HS-5 (cell line): ENCODE results near the gene EGFL7.

ENCODE experiments used
- DNase-seq: peaks from one replicate; pipeline ENCODE4 v3.0.0-alpha.2; 2012; ENCODE audit warnings: low read depth

The EGFL7 gene

DNA sequence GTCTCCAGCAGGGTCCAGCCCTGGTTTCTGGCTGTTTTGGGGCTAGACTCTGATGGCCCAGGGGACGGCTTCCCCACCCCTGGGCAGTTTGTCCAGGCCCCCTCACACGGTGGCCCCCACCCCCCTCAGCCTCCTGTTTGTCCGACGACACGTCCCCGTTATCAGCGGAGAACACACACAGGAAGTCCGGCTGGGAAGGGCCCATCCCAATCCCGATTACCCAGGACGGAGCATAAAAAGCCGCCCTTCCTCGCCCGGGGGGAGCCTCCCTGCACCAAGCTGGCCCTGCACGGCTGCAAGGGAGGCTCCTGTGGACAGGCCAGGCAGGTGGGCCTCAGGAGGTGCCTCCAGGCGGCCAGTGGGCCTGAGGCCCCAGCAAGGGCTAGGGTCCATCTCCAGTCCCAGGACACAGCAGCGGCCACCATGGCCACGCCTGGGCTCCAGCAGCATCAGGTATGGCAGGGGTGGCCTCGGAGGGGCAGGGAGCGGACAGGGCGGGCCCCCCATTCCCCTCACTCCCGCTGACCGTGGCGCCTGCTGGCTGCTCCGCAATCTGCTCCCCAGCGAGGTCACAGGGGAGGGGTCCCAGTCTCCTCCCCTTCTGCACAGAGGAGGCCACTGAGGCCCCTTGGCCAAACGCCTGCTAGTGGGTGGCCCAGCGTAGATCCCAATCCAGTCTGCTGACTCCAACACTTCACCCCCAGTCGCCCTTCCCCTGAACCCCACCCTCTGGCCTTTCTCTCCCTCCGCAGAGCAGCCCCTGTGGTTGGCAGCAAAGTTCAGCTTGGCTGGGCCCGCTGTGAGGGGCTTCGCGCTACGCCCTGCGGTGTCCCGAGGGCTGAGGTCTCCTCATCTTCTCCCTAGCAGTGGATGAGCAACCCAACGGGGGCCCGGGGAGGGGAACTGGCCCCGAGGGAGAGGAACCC, at the start of gene EGFL7:
EGFL7 (plus strand) TSS at position 261 of the 926 bp plus-strand sequence. CDS start 5,367 bp downstream, outside the sequence.
- DNase-seq, result no peak

GRCh38 chr9:136613824-136614371, 48.8 kb upstream of the EGFL7 start:
- DNase-seq, result no peak

DNA sequence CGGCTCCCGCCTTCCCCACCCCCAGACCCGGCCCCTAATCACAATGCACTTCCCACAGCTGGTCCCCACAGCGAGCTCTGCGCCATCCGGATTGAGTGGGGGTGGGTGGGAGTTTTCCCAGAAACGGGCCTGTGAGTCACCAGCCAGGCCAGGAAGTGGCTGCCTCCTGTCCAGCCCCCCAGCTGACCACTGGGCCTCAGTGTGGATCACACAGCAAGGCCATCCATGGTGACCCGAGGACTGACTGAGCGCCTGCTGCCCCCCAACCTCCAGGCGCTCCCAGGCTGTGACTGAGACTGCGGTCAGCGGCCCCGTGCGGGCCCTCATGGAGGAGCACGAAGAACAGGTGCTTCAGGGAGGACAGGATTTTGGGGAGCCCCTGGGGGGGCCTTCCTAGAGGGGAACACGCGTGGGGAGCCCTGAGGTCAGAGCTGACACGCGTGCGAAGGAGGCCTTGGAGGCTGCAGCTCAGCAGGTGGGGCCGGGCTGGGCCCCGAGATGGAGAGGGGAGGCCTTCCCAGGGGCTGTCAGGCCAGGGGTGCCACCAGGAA, 48.3 kb upstream of the EGFL7 start:
- no peak for DNase-seq

DNA sequence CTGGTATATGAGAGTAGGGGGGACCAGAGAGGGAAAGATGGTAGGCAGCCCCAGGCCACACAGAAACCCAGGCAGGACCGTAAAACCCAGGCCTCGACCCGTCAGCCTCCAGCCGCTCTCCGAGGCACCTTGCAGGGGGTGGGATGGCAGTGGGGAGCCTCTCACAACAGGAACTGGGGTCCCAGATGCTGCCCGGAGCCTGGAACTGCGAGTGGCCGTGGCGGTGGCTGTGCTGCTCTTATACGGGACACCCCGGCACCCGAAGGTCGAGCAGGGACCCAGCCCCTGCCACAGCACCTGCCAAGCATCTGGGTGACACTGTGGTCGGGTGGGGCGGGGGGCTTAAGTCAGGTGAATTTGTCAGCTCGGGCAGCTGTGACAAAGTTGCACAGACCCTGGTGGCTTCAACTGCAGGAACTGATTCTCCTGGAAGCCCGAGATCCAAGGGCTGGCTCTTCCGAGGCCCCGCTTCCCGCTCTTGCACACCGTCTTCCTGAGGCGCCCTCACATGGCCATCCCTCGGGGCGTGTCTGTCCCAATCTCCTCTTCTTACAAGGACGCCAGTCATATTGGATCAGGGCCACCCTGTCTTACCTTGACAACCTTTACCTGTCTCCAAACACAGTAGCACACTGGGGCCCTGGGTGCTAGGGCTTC, 47.6 kb upstream of the EGFL7 start:
- DNase-seq, result no peak

DNA sequence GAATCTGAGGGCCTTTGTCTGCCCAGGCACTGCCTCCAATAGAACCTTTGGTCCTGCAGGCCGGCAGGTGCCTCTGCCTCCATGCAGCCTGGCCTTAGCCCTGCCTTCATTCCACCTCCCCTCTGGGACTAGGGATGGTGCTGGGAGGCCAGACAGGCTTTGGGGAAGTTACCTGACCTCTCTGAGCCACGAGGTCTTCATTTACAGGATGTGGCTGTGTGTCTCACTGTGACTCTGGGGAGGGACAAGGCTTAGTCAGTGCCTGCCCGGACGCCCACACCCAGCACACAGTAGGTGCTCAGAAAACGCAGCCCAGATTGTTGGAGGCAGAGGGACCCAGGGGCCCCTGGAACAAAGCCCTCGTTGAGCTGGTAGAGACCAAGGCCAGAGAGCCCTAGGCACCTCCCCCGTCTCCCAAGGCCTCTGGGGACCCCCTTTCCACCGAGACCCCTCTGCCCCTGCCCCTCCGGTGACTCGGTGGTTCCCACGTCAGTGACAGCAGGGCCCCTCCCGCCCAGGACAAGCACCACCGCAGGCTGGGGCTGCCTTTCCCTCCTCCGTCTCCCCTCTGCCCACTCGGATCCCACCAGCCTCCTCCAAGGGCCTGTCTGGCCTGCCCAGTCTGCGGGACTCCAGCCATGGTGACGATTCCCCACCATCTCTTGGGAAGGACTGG, 46.9 kb upstream of the EGFL7 start:
- no peak for DNase-seq

DNA sequence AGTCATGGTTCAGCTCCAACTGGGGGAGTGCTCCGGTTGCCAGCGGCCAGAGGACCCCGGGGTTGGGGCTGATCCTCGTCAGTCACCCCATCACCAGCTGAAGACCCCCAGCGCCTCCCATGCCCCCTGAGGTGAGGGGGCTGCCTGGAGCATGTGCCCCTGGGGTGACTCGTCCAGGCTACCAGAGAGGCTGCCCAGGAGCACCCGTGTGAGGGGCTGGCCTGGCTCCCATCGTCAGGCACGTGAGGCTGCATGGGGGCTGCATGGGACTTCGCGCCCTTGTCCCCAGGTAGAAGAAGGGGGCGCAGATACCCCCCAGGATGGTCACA, 46.4 kb upstream of the EGFL7 start:
- no peak for DNase-seq

GRCh38 chr9:136616948-136617695, 45.6 kb upstream of the EGFL7 start:
- no peak for DNase-seq

DNA sequence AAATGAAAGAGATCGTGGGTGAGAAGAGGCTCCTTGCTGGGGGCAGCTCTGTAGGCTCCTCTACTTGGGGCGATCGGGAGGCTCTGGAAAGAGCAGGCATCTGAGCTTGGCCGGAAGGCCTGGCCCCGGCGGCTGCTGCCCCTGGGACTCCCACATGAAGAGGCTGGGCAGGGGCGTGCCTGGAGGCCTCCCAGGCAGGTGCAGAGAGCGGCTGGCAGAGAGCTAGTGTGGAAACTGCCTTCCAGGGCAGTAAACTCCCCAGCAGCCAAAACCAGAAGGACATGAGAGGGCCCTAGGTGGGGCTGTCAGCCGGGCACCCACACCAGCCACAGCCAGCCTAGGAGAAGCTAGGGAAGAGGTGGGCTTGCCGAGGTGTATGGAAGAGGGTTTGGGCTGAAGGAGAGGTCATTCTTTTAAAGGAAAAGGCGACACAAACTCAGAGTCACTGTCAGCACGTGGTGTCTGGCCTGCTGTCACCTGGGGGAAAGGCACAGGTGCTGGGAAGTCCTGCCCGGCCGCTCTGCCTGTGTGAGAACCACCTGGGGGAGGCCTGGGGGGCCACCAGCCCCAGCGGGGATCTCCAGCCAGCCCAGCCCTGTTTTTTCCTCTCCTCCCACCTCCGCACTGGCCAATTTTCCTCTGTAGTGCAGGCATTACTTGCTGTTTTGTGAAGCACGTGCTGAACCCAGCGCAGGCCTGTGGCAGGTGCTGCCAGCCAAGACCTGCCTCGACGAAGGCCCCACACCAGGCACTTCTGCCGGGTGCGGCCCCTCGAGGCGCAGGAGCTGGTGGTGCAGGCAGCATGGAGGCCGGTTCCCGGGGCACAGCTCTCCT, 44.8 kb upstream of the EGFL7 start:
- DNase-seq, result no peak

- no peak for DNase-seq
These were observed 43.9 kb upstream of the EGFL7 start for GRCh38 chr9:136618580-136619547.

- DNase-seq, result no peak
These were observed 42.8 kb upstream of the EGFL7 start for GRCh38 chr9:136619742-136620440.

GRCh38 chr9:136620441-136621018, 42.2 kb upstream of the EGFL7 start:
- DNase-seq, result no peak

DNA sequence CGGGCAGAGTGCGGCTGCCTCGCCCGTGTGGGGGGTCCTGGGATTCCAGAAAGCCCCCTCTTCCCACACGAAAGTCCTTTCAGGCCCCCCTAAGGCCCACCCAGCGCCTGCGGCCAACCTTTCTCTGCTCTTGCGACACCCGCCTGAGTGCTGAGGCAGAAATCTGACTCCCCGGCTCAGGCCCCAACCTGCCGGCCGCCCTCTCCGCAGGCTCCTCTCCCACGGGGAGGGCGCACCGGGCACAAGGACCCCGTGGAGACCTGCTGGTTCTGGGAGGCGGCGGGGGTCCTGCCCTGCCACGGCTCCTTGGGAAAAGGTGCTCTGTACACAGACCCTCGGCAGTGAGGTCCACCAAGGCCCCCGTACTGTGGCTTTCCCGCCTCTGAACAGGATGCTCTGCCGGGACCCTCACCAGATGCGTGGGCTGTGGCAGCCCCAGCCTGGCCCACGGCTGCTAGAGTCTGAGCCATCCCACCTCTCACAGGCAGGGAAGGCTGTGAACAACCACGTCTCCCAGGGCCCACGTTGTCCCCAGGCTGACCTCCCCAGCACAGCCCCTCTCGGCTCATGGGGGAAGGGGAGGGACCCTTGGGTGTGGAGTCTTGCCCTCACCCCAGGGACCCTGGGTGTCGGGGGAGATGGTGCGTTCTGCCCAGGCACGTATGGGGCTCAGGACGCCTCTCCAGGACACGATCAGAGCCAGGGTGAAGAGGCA, 41.5 kb upstream of the EGFL7 start:
- no peak for DNase-seq

DNA sequence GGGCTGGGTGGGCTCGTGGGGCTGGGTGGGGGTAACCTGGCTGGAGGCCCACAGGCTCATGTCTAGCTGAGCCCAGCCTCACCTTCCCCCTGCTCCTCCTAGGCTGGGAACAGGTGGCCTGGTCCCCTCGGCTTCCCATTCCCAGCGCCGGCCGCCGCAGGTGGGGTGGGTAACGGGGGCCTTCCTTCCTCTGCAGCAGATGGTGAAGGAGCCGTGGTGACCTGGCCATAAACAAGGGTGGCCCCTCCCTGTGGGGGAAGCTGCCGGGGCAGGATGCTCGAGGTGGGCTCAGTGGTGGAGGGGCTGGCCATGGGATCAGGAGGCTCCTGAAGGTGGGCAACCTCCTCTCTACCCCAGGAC, 41.0 kb upstream of the EGFL7 start:
- no peak for DNase-seq

DNA sequence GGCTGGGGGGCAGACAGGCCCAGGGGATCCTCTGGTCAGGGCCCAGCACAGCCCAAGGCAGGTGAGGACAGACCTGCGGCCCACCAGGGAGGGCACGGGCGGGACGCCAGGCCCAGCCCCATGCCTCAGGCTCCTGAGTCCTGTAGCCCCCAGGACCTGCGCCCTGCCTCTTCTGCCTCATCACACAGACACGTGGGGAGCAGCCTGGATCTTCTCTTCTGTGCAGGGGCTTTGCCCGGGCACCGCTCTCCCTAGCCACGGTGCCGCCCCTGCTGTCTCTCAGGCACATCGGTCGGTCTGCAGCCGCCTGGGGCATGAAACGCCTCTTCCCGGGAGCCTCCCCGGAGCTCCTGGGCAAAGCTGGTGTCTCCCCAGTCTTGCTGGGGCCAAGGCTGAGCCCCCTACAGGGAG, 40.2 kb upstream of the EGFL7 start:
- DNase-seq, result no peak

DNA sequence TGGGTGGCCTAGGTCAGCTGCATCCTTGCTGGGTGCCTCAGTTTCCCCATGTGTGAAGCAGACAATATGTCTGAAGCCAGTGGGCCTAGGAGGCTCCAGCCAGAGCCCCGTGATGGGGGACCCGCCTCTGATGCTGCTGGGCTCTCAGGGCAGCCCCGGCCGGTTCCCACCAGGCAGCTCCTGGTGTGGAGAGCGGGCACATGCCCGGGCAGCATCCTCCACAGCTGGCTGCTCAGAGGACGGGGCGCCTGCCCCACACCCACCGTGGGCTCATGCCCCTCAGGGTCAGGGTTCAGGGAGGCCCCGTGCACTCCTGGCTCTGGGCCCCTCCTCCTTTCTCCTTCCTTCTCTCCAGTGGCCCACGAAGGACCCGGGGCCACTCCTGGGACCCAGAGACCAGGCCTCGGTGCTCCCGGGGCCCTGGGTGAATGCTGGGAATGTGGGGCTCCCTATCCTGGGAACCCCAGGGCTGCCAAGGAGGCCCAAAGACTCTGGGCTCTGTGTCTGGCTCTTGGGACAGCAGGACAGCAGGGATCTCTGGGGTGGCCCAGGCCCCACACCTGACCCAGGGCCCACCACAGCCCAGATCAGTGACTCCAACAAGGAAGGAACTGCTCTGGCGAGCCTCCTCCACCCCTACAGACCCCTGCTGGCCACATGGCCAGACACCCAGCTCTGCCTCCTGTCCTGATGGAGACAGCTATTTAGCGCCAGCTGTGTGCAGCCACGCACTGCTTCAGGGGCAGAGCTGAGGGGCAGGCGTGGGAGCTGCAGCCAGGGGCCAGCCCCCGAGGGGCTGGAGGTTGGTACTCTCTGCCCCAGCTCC, 39.5 kb upstream of the EGFL7 start:
- DNase-seq, result no peak

DNA sequence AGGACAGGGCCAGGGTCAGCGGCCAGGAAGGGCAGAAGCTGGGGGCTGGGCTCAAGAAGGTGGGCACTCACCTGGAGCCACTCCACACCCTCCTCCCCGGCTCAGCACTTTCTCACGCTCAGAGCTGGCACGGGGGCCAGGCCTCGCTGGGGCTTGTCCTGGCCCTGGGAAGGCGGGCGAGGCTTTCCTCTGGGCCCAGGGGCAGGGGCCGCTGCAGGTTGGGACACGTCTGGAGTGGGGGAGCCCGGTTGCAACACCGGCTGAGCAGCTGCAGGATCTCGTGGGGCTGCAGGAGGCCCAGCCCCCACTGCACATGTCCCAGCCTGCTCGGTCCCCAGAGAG, 38.9 kb upstream of the EGFL7 start:
- DNase-seq, result no peak
